Activated naive CD4-positive, alpha-beta T cell treated with Interleukin-2 at 50 U/mL for 16 hours (primary cell): ENCODE data around the gene LGR6.
"Not testable (repeated sequence)": the region's sequence is repeated elsewhere in the genome, so short reads cannot be mapped to it uniquely, and the experiment has no call there.

Experiments
- DNase-seq: peaks from one replicate; pipeline ENCODE4 v3.0.0-alpha.2; 2020

LGR6 gene

GRCh38 chr1:202224453-202224852 lies 30.9 kb downstream of the LGR6 start:
- DNase-seq, result no peak

- DNase-seq, result no peak
These were observed 31.5 kb downstream of the LGR6 start for GRCh38 chr1:202225131-202225530.

- no peak for DNase-seq
These were observed 33.6 kb downstream of the LGR6 start for GRCh38 chr1:202227053-202227672.

DNA sequence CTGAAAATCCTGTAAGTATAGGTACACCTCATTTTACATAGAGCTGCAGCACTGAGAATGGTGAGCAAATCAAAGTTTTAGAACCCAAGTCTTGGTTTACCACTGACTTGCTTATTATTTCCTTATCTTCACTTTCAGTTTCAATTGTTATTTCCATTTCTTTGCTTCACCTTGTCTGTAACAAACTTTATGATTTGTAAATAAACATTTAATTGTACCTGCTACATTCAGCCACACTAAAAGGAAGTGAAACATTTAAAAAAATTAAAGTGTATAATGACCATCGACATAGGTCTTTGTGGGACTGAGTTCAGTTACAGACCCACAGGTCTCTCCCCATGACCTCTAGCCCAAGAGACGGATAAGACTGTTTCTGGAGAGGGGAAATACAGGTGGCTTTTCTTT lies 34.4 kb downstream of the LGR6 start:
- no peak for DNase-seq

DNA sequence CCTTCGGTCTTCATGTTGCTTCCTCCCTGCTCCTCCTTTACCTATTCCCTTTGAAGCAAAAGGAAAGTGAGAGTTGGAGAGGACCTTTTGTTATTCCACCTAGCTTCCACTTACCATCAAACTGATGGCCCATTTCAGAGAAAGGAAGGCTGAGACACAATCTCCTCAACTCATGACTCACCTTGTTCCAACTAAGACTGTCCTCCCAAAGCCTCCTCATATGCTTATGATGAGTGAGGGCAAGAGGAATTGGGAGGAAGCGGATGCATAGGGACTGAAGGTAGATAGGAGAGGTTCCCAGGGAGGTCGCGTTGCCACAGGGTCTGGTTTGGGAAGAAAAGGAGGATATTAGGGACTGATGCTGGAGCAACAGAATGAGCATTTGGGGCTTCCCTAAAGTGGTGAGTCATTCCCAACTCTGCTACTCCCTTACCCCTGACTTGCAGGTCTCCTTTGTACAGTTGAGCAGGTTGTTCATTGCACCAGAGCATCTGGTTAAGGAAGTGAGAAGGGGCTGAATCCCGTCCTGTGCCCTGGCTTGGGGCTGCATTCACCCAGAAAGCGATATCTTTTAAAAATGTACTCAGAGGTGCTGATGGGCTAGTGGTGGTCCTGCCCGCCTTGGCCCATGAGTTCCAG lies 35.0 kb downstream of the LGR6 start:
- no peak for DNase-seq

GRCh38 chr1:202229376-202229775 lies 35.8 kb downstream of the LGR6 start:
- no peak for DNase-seq

DNA sequence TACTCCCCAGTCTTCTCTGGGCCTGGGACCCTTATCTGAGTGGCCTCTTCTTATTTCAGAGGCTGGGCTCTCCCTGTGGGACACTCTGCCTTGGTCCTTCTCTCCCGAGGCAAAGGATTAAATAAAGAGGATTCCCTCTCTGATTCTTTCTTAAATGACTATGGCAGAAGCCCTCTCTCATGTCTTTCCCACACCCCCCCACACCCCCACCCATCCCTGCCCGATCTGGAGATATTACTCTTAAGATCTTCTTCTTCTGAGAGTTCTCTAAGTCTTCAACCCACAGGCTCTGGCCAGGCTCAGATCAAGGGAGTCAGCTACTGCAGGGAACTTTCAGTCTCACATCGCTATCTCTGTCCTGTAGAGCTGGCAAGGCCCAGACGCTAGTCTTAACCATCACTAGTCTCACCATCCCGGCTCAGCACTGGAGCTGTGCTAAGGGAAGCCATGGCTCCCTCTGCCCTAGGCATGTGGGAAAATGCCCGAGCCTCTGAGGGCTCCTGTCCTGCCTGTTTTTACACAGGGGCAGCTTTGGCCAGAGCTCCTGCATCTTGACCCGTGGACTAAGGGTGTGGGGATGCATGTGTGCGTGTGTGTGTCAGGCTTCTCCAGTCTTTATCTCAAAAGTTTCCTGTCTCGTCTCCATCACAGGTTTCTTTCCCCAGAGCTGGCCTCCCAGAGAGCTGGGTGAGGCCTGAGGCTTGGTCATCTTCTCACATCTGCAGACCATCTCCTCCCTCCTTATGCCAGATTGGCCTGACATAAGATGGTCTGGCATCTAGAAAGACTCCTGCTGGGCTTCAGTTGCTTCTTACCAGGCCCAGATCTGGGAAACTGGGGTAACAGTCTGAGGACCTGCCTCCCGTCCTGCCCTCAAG lies 36.7 kb downstream of the LGR6 start:
- DNase-seq, result no peak

DNA sequence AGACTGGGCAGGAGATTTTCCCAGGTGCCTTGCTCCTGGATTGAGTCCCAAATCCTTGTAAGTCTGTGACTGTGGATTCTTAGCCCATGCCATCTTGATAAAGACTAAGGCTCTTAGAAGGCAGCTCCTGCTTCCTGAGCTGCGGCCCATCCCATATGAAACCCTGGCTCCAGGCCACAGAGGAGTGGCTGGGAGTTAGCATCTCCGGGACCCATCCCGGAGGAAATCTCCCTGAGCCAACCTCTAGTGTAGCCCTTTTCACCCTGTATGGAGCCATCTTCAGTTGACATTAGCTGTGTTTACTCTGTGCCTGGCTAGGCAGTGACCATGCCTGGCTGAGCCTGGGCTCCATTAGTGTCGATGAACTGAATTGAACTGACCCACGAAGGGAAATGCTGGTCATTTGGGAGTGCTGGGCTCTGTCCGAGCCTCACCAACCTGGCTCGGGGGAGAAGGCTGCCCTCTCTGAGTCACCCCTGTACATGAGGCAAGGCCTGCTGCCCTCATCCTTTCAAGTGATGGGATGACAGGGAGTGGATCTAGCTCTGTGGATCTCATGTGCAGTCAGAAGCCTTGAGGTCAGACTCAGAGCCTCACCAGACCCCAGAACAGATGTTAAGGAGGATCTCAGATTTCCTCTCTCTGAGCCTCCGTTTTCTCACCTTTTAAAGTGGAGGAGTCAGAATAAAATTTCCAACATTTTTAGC lies 37.5 kb downstream of the LGR6 start:
- no peak for DNase-seq

DNA sequence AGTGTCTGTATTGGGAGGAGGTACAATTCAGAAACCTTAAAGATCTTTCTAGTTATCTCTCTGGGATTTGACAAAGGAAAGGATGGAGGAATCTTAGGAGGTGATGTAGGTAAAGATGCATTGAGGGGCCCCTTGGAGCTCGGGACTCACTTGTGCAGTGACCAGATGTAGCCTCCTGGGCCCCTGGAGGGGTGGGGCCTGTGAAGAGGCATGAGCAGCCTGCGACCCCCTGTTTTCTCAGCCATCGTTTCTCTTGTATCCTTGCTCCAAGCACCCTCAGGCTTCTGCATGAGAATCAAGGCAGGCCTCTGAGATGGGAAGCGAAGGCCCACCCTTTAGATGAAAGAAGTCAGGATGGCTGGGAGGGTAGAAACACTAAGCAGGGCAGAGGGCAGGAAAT lies 39.6 kb downstream of the LGR6 start:
- DNase-seq, result no peak

GRCh38 chr1:202233804-202234203 lies 40.2 kb downstream of the LGR6 start:
- DNase-seq, result no peak

DNA sequence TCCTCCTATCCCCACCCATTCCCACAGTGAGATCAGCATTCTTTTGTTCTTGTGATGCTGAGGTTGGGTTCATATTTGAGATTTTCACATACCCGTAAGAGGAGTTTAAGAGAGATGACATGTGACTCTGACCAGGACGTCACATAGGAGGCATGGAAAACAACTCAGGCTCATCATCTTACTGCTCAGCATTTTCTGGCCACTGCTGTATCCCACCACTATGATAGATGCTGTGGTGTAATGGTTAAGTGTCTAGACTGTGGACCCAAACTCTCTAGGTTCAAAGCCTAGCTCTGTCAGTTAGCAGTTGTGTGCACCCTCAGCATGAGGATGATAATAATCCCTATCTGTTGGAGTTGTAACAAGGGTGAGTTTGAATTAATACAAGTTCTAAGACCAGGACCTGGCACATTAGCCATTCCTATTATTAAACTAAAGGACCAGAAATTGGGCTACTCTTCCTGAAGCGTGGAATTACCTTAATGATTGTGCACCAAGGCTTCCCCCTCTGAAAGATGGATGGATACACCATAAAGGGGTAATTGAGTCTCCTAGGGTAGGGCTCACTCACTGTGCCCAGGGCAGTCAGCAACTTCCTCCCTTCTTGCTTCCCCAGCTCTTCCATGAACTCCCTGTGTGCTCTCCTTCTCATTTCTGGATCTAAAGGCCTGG lies 40.9 kb downstream of the LGR6 start:
- no peak for DNase-seq

GRCh38 chr1:202235003-202235660 lies 41.5 kb downstream of the LGR6 start:
- DNase-seq, result no peak

DNA sequence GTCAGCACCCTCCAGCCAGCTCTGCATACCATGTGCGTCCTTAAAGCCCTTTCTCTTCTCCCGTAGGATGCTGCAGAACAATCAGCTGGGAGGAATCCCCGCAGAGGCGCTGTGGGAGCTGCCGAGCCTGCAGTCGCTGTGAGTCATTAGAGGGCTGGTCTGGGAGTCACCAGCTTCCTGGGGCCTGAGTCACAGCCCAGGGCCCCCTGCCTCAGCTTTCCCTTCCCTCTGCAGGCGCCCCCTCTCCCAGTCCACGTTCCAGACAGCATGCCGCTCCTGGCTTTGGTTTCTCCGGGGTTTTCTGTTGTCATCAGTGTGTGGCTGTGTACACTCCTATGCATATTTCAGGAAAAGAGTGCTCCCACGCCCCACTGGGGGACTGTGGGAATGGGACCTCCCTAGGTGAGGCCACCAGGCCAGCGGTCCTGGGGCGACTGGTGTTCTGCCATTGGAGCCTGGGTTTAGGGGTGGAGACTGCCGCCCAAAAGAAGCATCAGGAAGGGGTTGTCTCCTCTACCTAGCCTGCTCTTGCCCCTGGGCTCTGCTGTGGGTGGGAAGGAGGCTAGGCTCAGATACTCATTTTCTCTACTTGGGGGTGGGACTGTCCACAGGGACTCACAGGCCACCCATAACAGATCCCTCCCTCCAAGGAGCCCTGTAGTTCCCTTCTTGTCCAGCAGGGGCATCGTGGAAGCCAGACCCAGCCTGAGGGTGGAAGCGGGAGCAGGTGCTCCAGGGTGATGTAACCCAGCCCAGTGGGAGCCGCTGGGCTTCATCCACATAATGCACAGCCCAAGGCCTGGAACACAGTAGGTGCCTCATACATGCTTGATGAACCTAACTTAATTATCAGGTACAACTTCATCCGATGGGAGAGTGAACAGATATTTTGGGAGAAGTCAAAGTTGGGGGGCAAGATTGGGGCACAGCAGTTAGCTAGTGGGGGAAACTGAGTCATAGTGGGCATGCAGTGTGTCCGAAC lies 42.5 kb downstream of the LGR6 start:
- DNase-seq, result peak; percentile 72

- peak; percentile 22 for DNase-seq
These were observed 43.5 kb downstream of the LGR6 start for GRCh38 chr1:202237052-202237451.

DNA sequence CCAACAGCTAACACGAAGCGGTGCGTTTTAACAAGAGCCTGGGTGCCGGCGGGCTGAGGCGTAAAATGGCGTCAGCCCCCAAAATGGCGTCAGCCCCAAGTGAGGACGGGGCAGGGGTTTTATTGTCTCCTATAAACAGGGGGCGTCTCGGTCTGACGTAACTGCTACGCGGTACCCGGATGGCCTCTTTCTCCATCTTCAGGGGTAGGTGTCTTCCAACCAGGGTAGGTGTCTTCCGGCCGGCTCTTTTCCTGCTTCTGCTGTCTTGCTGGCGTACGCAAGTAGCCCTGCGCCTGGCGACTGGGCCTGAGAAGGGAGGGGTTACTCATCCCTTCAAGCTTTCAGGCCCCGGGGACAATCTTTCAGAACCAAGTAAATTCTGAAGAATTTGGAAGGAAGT lies 45.3 kb downstream of the LGR6 start:
- no peak for DNase-seq

- DNase-seq, result not testable (repeated sequence)
These were observed 46.6 kb downstream of the LGR6 start for GRCh38 chr1:202240226-202240625.

DNA sequence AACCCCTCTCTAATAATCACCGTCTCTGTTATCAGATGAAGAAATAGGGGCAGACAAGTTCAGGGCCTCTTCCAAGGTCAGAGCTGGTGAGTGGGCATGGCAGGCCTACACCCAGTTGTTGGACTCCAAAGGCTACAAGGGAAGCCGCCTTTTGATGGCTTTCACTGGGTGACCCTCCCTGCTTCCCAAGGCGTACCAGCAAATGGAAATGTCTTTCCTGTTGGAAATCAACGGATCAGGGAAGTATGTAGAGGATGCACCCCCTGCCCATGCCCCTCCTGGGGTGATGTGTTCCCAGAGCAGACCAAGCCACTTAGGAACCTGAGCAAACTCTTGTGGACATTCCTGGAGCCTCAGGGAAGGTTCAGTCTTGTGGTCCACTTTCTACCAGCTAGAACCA lies 47.4 kb downstream of the LGR6 start:
- DNase-seq, result no peak

DNA sequence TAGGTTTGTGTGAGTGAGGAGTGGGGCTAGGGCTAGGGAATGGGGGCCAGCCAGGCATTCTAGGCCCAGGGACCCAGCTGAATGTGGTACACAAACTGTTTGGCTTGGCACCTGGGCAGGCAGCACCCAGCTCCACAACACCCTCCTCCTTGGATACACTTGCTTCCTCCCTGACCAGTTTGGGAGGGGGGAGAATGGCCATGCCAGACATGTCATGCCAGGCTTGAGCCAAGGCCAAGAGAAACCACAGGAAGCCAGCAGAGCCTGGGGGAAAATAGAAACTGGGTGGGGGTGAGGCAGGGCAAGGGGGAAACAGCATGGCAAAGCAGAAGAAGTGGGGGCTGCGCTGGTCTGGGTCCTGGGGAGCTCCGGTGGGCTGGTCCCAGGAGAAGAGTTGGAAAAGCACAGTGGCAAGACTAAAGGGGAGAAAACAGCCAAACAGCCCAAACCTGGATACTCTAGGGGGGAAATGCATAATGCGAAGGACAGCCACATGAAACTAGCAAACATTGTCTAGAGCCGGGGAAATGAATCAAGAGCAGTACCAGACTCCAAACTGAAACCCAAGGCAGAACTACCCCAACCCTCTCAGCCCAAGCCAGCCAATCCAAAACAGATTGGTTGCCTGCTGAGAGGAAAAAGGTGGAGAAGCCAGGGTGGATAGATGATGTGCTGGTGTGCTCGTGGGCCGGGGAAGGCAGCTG lies 47.9 kb downstream of the LGR6 start:
- no peak for DNase-seq

GRCh38 chr1:202242080-202242419 lies 48.5 kb downstream of the LGR6 start:
- no peak for DNase-seq

GRCh38 chr1:202243006-202243405 lies 49.4 kb downstream of the LGR6 start:
- no peak for DNase-seq
